GM21447 (cell line): ENCODE results near the gene DMAP1.
"Not testable (repeated sequence)": the region's sequence is repeated elsewhere in the genome, so short reads cannot be mapped to it uniquely, and the experiment has no call there.

Experiments
- ATAC-seq: cut with Tn5 transposase; IDR thresholded peaks from one replicate; pipeline ENCODE4 v1.9.1; 2021; ENCODE audit not compliant: unreplicated experiment

The DMAP1 gene, protein sequence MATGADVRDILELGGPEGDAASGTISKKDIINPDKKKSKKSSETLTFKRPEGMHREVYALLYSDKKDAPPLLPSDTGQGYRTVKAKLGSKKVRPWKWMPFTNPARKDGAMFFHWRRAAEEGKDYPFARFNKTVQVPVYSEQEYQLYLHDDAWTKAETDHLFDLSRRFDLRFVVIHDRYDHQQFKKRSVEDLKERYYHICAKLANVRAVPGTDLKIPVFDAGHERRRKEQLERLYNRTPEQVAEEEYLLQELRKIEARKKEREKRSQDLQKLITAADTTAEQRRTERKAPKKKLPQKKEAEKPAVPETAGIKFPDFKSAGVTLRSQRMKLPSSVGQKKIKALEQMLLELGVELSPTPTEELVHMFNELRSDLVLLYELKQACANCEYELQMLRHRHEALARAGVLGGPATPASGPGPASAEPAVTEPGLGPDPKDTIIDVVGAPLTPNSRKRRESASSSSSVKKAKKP

DNA sequence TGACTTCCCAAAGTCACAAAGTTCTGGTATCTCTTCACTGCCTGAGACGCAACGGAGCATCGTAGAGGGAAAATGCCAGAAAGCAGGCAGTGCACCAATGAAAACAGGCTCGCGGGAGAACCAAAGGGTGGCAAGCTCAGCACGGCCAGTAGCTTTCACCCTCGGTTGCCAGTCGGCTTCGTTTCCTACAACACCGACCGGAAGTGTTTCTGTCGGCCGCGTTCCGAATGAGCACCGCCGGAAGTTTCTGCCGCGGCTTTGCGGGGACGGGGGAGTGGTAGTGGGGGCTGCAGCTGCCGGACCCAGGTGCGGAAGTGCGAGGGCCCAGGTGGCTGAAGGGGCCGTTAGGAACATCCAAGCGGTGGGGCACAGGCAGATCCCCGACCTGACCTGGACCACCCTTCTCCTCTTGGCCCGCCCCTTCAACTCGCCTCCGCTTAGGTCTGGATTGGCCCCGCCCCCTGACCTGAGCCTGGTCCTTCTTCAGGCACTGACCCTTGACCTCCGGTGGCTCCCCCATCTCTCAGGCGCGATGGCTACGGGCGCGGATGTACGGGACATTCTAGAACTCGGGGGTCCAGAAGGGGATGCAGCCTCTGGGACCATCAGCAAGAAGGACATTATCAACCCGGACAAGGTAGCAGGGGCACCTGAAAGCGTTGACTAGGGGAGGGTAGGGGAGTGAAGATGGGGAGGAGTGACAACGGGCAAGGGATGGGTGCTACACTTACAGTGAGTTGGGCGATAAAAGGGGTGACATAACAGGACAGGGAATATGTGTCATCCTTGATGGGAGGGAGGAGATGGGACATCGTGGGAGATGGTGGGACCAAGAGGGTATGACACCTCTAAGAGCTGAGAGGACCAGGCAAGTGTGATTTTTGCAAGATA lies at the start of gene DMAP1:
Gene DMAP1 (plus strand): TSS at position 250 of the 891 bp plus-strand sequence. CDS start 283 bp downstream, at position 533.
- ATAC-seq = peak; percentile 68

DNA sequence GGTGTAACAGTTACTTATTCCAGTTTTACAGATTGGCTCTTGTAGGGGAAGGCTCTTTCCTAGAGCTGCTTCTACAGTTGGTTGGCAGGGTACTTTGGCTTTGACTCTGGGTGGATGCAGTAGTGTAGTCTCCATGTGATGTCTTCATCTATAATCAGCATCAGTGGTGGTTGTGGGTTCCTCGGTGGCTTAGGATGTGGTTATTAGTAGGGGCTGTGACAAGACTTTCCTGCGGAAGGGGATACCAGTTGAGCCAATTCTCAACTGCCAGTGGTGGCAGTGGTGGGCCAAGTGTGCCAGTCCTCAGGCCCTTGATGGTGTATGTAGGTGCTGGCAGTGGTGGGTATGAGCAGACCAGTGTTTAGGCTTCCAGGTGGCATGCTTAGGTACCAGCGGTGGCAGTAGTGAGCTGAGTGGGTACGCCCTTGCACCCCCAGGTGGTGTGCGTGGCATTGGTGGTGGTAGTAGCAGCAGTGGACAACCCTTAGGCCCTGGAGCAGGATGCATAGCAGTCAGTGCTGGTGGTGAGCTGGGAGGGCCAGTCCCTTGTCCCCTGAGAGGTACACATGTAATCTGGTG lies 44.7 kb upstream of the DMAP1 start:
- no peak for ATAC-seq

DNA sequence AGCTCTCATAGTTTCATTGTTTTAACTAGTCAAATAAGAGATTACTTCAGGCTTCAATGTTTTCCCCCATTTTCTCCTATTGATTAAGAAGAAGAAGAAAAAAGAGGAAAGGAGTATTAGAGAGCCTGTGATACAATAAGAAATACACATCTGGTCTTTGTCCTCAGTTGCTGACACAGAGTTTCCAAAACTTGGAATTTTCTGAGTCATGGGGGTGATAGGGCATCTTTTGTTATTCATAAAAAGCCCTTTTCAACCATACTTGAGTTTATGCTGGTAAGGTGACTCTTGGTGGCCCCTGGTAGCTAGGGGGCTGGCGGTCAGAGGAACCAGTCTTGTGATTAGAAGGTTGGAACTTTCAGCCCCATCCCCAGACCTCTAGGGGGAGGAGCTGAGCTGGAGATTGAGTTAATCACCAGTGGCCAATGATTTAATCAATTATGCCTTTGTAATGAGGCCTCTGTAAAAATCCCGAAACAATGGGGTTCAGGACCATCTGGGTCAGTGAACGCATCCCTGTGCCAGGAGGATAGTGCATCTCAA lies 42.9 kb upstream of the DMAP1 start:
- ATAC-seq = no peak

DNA sequence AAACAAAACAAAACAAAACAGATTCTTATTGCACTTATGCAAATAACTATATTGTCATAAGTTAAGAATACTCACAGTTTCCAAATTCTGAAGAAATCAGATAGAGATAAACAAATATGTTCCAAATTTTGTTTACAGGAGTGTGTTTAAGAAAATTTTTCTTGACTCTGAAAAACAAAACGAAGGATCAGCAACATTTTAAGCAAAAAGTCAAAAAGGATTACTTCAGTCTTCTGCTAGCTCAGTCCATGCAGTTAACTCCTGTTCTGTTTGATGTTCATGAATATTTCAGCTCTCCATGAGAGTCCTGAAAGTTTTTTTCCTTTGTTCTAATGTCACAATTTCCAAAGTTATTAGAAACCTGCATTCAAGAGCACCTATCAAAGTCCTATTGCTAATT lies 38.6 kb upstream of the DMAP1 start:
- no peak for ATAC-seq

DNA sequence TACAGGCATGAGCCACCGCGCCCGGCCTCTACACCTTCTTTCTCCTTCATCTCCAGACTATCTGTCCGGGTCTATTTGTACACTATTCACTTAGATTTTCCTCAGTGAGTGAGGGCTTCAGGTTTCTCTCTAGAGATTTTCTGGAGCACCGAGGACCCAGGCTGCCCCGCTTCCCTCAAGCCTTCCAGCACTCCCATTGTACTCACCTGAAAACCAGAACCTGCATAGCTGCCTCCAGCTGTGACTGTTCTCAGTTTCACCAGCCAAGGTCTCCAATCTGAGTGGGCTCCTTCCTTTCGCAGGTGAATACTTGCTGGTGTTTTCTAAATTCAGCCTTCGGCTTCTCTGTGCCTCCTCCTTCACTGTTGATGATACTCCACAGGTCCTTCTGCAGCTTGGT lies 12.9 kb upstream of the DMAP1 start:
- ATAC-seq = no peak

DNA sequence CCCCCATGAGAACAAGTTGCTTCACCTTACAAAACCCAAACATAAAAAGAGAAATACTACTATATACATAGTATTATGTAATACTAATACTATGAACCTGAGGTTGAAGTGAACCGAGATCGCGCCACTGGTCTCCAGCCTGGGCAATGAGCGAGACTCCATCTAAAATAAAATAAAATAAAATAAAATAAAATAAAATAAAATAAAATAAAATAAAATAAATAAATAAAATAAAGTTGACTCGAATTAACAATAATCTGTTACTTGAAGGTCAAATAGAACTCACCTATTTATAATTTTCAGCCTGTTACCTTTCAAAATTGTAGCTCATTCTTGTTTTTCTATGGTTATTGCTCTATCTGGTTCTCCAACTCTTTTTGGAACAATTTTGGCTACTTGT lies 6.7 kb upstream of the DMAP1 start:
- ATAC-seq = not testable (repeated sequence)

DNA sequence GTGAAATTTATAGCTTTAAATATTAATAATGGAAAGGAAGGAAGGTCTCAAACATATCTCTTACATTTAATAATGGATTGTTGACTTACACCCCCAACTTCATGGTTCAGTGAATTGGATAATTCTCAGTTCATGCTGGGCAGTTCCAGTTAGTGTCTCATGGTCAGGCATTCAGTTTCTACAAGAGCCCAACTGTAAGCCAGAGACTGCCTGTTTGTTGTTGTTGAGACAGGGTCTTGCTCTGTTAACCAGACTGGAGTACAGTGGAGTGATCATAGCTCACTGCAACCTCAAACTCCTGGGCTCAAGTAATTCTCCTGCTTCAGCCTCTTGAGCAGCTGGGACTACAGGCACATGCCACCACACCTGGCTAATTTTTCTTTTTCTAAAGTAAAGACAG lies 5.0 kb upstream of the DMAP1 start:
- ATAC-seq = no peak

DNA sequence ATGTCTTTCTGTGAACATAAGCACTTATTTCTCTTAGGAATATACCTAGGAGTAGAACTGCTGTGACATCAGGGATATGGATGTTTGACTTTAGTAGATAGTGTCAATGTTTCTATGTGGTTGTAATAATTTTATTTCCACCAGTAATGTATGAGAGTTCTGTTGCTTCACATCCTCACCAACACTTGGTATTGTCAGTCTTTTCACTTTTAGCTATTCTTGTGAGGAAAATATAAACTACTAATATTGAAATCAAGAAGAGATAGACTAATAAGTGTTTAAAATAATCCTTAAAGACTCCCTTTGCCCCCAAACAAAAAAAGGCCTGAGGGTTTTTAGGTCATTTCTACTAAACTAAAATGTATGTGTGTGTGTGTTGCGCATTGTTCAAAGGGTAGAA lies 2.7 kb upstream of the DMAP1 start:
- no peak for ATAC-seq

DNA sequence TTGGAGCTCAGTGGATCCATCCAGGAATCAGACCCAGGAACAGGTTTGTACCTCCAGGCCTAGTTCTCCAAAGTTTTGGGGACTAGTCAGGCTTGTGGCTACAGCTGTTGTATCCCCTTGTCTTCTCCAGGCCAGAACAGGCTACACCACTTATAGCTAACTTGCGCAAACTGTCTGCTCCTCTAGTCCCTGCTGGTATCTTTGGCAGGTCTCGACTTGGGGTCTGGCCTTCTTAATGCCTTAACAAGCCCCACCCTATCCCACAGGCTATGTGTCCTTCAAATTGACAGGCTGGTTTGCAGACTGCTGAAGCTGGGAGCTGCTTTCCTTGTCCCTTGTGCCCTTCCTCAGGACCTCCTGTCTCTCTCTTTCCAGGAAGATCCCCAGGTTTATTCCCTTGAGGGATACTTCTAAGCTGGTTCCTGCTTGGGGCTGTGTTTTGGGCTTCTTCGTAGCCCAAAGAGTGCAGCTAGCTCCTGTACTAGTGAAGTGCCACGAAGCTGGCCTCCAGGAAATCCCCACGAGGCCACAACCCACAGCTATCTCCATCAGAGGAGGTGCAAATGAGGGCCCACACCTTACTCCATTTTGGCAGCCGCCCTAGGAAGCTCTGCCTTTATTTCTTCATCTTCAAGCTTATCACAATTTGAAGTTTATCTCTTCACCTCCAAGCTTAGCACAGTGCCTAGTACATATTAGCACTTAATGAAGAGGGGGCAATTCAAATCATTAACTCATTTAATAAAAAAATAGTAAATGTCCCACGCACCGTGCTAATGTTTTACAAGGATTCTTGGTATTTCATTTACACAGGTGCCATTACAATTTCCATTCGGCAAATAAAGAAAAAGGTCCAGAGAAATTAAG lies 683 bp upstream of the DMAP1 start:
- no peak for ATAC-seq

DNA sequence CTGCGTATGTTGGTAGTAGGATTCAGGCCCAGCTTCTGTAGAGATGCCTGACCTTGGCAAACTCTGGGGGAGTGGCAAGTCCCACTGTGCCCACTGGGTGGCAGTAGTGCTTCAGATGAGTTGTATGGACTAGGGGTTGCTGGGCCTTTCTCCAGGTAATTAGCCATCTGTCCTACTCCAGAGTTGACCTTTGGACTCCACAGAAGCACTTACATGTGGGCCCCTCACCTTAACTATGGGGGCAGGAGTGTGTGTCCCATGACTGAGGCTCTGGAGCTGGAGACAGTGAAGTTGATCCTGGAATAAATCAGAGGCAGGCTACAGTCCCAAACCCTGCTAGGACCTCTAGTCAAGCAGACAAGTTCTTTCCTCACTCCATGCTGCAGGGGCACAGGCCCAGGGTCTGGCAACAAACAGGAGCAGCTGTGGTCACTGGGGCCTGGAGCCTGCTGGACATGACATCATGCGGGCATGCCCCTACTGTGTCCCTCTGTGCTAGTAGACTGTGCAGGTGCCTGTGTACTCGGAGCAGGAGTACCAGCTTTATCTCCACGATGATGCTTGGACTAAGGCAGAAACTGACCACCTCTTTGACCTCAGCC lies 4.6 kb downstream of the DMAP1 start:
- ATAC-seq = no peak

DNA sequence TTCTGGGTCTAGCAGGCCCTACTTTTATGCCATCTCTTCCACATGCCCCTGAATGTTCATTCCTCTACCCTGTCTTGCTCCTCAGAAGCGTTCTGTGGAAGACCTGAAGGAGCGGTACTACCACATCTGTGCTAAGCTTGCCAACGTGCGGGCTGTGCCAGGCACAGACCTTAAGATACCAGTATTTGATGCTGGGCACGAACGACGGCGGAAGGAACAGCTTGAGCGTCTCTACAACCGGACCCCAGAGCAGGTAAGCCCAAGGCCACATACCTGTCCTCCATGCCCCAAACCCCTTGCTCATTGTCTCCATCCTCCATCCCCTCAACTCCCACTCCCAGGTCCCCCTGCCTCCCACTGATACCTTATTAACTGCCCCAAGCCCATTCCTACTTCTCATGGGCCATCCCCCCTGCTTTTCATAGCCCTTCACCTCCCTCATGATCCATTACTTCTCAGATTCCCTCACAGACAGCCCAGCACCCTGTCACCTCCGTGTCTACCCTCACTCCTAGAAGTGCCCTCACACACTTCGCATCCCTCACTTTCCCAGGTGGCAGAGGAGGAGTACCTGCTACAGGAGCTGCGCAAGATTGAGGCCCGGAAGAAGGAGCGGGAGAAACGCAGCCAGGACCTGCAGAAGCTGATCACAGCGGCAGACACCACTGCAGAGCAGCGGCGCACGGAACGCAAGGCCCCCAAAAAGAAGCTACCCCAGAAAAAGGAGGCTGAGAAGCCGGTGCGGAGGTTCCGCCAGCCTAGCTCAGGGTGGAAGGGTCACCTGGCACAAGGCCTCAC lies 5.4 kb downstream of the DMAP1 start:
- no peak for ATAC-seq

DNA sequence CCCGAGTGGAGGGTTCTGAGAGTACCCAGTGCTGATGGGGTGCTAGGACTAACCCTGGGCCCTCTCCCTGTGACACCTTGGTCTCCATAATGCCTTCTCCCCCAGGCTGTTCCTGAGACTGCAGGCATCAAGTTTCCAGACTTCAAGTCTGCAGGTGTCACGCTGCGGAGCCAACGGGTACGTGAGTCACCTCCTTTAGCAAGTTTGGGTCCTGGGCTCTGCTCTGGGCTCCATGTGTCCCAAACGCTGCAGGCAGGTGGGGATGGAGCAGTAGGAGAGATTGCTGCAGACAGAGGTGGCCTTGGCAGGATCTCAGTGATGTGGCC lies 6.0 kb downstream of the DMAP1 start:
- ATAC-seq = no peak

DNA sequence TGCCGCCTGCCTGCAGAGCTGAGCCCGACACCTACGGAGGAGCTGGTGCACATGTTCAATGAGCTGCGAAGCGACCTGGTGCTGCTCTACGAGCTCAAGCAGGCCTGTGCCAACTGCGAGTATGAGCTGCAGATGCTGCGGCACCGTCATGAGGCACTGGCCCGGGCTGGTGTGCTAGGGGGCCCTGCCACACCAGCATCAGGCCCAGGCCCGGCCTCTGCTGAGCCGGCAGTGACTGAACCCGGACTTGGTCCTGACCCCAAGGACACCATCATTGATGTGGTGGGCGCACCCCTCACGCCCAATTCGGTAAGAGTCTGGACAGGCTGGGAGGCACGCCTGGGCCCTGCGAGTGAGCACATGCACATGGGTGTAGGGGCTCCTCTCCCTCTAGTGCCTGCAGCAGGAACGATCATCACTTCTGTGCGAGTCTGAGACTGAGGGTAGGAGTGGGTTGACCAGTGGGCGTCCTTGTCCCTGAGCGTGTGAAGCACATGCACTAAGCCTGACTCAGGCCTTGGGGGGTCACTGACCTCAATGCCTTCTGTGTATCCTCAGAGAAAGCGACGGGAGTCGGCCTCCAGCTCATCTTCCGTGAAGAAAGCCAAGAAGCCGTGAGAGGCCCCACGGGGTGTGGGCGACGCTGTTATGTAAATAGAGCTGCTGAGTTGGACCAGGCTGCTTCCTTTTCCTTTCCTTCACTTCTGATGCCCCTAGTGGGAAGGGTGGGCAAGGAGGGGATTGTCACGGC lies 6.9 kb downstream of the DMAP1 start:
- no peak for ATAC-seq

DNA sequence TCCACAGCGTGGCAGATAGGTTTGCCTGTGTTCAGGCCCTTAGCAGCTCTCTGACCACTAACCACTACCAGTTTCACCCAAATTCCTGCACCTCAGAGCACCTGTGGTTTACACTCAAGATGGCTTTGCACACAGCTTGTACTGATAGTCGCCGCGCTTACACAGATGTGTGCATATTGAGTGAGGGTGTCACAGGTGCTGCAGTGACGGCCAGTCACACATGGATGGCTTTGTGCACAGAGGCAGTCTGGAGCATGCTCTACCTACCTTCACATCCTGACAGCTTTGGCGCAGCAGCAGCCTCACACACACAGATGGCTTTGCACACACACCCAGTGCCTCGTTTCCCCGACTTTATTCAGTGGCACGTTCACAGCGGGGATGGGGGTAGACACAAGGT lies 7.5 kb downstream of the DMAP1 start:
- ATAC-seq = no peak

DNA sequence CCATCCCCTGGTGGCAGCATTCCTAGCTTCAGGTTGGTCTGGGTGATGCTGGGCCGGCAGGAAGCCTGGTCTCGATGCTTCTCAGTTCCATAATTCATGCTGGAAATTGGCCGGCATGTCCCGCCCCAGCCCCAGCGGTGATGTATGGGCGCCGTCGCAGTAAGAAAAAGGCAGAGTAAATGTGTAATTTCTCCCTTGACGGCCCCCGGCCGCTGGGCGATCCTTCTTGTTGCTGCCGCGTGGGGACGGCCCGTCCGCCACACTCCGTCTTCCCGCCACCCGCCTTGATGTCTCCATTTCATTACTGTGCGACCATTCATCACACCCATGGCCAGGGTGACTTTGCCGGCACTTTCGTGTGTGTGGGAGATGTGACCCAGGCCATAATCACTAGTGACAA lies 8.5 kb downstream of the DMAP1 start:
- no peak for ATAC-seq

DNA sequence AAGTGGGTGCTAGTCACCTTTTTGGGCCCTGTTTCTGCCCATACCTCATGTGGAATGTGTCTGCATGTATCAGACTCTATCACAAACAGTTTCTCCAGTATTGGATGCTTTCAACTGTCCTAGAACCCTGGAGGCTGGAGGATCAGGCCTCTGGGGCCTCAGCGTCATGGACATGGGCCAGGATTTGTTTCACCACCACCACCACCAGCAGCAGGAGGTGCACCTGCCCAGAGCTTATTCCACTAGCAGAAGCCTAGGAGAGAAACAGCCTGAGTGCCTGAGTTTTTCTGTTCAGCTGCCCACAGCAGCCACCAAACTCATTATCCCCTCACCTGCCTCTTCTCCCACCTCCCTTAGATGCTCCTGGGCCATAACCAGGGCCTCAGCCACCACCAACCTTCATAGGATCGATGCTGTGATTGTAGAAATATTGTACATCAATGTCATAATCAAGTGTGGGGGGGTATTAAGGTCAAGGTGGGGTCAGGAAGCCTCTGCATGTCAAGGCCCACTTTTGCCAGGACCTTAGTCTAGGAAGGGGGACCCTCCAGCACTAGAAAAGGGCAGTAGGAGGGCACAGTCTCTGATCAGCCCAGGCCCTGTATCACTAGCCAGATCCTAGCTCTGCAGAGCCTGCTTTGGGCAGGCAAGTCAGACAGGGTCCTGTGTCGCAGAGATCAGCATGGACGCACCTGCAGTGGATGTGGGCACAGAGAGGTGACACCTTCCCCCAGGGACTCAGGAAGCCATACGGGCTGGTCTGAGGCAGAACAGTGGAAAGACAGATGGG lies 9.3 kb downstream of the DMAP1 start:
- ATAC-seq = no peak

DNA sequence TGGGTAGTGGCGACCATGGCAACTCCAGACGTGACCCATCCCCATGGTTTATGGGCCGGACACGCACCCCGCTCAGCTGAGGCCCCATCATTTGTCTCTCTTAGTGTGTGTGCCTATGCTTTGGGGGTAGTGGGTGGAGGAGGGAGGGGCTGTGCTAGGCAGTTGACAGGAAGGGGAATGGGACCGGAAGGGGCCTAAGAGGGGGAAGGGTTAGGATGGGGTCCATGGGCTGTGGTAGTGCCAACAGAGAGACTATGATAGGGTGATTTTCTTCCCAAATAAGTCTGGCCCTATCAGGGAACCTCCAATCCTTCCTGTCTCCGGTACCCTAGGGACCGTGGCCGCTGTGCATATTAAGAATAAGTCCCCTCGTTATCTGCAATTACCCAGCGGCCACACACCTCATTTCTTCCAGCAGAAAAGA lies 9.9 kb downstream of the DMAP1 start:
- no peak for ATAC-seq

DNA sequence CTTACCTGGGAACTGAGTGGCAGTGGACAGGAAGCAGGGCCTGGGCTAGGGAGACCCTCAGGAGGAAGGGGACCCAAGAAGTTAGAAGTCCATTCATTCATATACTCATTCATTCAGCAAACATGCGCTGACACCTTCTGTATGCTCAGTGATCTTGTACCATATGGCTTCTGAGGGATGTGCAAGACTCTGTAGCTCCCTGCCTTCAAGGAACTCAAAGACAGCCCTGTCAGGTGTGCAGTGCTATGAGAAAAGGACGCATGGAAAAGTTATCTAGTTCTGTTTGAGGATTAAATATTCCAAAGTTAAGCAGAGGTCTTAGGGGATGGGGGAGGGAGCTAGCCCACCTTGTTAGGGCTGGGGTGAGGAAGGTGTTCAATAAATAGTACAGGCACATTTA lies 12.5 kb downstream of the DMAP1 start:
- ATAC-seq = no peak
